ENCODE measurements around the gene RNASE8. TPM values are rescaled to one million over a fixed set of nuclear protein-coding genes. Genes with fewer than 3 reads are reported as not detected.

The RNASE8 gene
- total and polyA plus RNA-seq, 10 of the 15 experiments (the other 5 are each of a cell fraction or from before 2014, with no cell fraction given) = not detected

GRCh38 chr14:21087294-21088091, 29.9 kb downstream of the RNASE8 start:
- SMC1A ChIA-PET (ENCODE audit: uncharacterized antibody, unreplicated experiment) = interaction anchor here (1.0 to 2.6 kb wide), 2 partner anchors 17 to 72 kb away, joined by 3 to 10 read pairs; no protein-coding TSS in a partner anchor
- intact Hi-C loops (cut with micrococcal nuclease; ENCODE audit: unreplicated experiment) = no loop called here

GRCh38 chr14:21088687-21089086, 31.1 kb downstream of the RNASE8 start:
- TF ChIP-seq HDAC2 (IDR thresholded peaks at IDR 0.05) = no peak
- TF ChIP-seq NFIC (IDR thresholded peaks at IDR 0.05; ENCODE audit: low read depth, low read length) = no peak
- TF ChIP-seq ETV6 (conservative IDR thresholded peaks at IDR 0.05 in 1 of 2, IDR thresholded peaks at IDR 0.05 in 1 of 2; ENCODE audit: borderline replicate concordance in 1 of 2, low read depth in 1 of 2) = no peak
- ChIA-PET CTCF (interaction anchor here (1.2 to 5.6 kb wide), 9 partner anchors 12 to 75 kb away, joined by 3 to 61 read pairs (median 6); partner anchors contain the start of genes ARHGEF40 and TMEM253), POLR2A (no interaction called here), SMC1A (ENCODE audit: uncharacterized antibody, unreplicated experiment) (interaction anchor here (1.1 to 2.6 kb wide), 4 partner anchors 20 to 74 kb away, joined by 3 to 10 read pairs (median 6); no protein-coding TSS in a partner anchor), RAD21 (ENCODE audit: unreplicated experiment) (interaction anchor here (1.3 to 2.7 kb wide), 5 partner anchors 9 to 74 kb away, joined by 3 to 12 read pairs (median 7); no protein-coding TSS in a partner anchor)
- H3K27ac ChIP-seq (ENCODE audit: control insufficient read depth, insufficient read depth) = no peak overlapping the region
- no peaks in the 10 kb centered on the region for H3K79me2 ChIP-seq (ENCODE audit: control insufficient read depth, insufficient read depth, low read length)
- FAIRE-seq (no peak), DNase-seq (ENCODE audit: low read depth, low spot score) (no peak), ATAC-seq (no peak)
- no peaks in the 10 kb centered on the region for H3K27me3 ChIP-seq (replicated peaks in 1 of 2; ENCODE audit: control insufficient read depth in 2 of 2, insufficient read depth in 2 of 2, low read length in 1 of 2)
- H3K9me3 ChIP-seq (replicated peaks; ENCODE audit: control insufficient read depth, insufficient read depth, low read length) = no peaks in the 10 kb centered on the region
- no peaks in the 10 kb centered on the region for H3K36me3 ChIP-seq (ENCODE audit: control insufficient read depth in 2 of 2, insufficient read depth in 2 of 2, low read length in 1 of 2)
- no TSS peak for BruUV-seq (replicated peaks)
- no peak overlapping the region for H3K4me3 ChIP-seq
- no peak overlapping the region for H2AFZ ChIP-seq (ENCODE audit: control insufficient read depth, low read depth, low read length)
- H4K20me1 ChIP-seq (ENCODE audit: control insufficient read depth, insufficient read depth) = no peaks in the 10 kb centered on the region
- WGBS (ENCODE audit: insufficient coverage, insufficient replicate concordance, low lambda C conversion rate, missing lambda C conversion rate) = 32% methylated on average over 4 of the region's 4 CpGs
- H3K4me1 ChIP-seq (ENCODE audit: control insufficient read depth, insufficient read depth, low read length) = no peaks in the 10 kb centered on the region
- intact Hi-C loops (cut with micrococcal nuclease; ENCODE audit: unreplicated experiment) (no loop called here), in situ Hi-C loops (cut with MboI) (no loop called here)
- H3K9ac ChIP-seq (ENCODE audit: control insufficient read depth, insufficient read depth, low read length) = no peak overlapping the region
- no peak overlapping the region for H3K4me2 ChIP-seq (ENCODE audit: control insufficient read depth, insufficient read depth)

More at GRCh38 chr14:21087294-21088091, 29.9 kb downstream of the RNASE8 start:
- no peak overlapping the region for H3K9ac ChIP-seq (ENCODE audit: control insufficient read depth, insufficient read depth, low read length)
- ChIA-PET POLR2A (no interaction called here), CTCF (interaction anchor here (1.3 to 5.6 kb wide), 9 partner anchors 8 to 230 kb away, joined by 3 to 61 read pairs (median 4); partner anchors contain the start of genes ARHGEF40 and TMEM253), RAD21 (ENCODE audit: unreplicated experiment) (interaction anchor here (1.1 to 1.2 kb wide), 2 partner anchors 19 to 72 kb away, joined by 3 to 4 read pairs; no protein-coding TSS in a partner anchor)
- no peaks in the 10 kb centered on the region for H3K79me2 ChIP-seq (ENCODE audit: control insufficient read depth, insufficient read depth, low read length)
- no peak for DNase-seq (ENCODE audit: low read depth, low spot score)
- no peaks in the 10 kb centered on the region for H3K36me3 ChIP-seq (ENCODE audit: control insufficient read depth in 2 of 2, insufficient read depth in 2 of 2, low read length in 1 of 2)
- TF ChIP-seq CBX5 (IDR thresholded peaks at IDR 0.05; ENCODE audit: low read depth) = no peak
- no peak for TF ChIP-seq GATAD2B (conservative IDR thresholded peaks at IDR 0.05; ENCODE audit: low read depth)
- no peak for TF ChIP-seq CREB1 (IDR thresholded peaks at IDR 0.05; ENCODE audit: low read depth)
- TF ChIP-seq SPI1 (IDR thresholded peaks at IDR 0.05; ENCODE audit: borderline replicate concordance, insufficient read depth, low read depth, low read length) = peak; percentile 50; the same call in 1 of the 2 replicates
- no peak for TF ChIP-seq BACH1 (IDR thresholded peaks at IDR 0.05; ENCODE audit: borderline replicate concordance)
- peak; percentile 91 for TF ChIP-seq BMI1 (IDR thresholded peaks at IDR 0.05; ENCODE audit: borderline replicate concordance)
- TF ChIP-seq ASH2L (IDR thresholded peaks at IDR 0.05; ENCODE audit: borderline replicate concordance, low read depth) = no peak
- H2AFZ ChIP-seq (ENCODE audit: control insufficient read depth, low read depth, low read length) = no peak overlapping the region
- H3K27me3 ChIP-seq (replicated peaks in 1 of 2; ENCODE audit: control insufficient read depth in 2 of 2, insufficient read depth in 2 of 2, low read length in 1 of 2) = no peaks in the 10 kb centered on the region
- H3K27ac ChIP-seq (ENCODE audit: control insufficient read depth, insufficient read depth) = no peak overlapping the region
- no peak overlapping the region for H3K4me3 ChIP-seq
- H3K4me1 ChIP-seq (ENCODE audit: control insufficient read depth, insufficient read depth, low read length) = no peaks in the 10 kb centered on the region
- H3K9me3 ChIP-seq (replicated peaks; ENCODE audit: control insufficient read depth, insufficient read depth, low read length) = no peaks in the 10 kb centered on the region
- H3K4me2 ChIP-seq (ENCODE audit: control insufficient read depth, insufficient read depth) = no peak overlapping the region
- BruUV-seq (replicated peaks) = no TSS peak
- in situ Hi-C loops (cut with MboI) = no loop called here
- 46% methylated on average over 19 of the region's 19 CpGs for WGBS (ENCODE audit: insufficient coverage, insufficient replicate concordance, low lambda C conversion rate, missing lambda C conversion rate)
- peak; percentile 29 for ATAC-seq
- peak; percentile 52 for FAIRE-seq
- no peaks in the 10 kb centered on the region for H4K20me1 ChIP-seq (ENCODE audit: control insufficient read depth, insufficient read depth)

All from GM12878 (cell line).